HG02678 (cell line): ENCODE data around the gene POU2AF1.
"Not testable (repeated sequence)": the region's sequence is repeated elsewhere in the genome, so short reads cannot be mapped to it uniquely, and the experiment has no call there.

Experiments used
- ATAC-seq: cut with Tn5 transposase; IDR thresholded peaks from one replicate; pipeline ENCODE4 v1.9.1; 2021; ENCODE audit warnings: mild to moderate bottlenecking, moderate library complexity; ENCODE audit not compliant: unreplicated experiment

The POU2AF1 gene

GRCh38 chr11:111320728-111321568 lies 58.1 kb downstream of the POU2AF1 start:
- ATAC-seq: no peak

GRCh38 chr11:111320199-111320598 lies 58.9 kb downstream of the POU2AF1 start:
- not testable (repeated sequence) for ATAC-seq

DNA sequence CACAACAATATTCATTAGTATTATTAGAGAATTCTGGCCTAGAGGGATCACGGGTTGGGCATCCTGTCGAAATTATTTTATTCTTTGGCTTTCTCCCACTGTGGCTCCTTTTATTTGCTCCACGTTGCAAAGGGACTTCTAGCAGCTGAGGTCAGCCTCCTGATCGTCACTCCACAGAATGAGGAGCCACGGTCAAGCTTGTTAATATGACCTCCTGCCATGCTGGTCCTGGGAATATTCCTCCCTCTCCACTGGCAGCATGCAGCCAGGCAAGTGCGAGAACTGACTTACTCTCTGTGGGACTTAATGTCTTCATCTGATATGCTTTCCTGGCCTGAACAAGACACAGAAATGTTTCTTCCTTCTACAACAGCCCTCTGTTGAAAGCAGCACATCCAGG lies 59.8 kb downstream of the POU2AF1 start:
- no peak for ATAC-seq

DNA sequence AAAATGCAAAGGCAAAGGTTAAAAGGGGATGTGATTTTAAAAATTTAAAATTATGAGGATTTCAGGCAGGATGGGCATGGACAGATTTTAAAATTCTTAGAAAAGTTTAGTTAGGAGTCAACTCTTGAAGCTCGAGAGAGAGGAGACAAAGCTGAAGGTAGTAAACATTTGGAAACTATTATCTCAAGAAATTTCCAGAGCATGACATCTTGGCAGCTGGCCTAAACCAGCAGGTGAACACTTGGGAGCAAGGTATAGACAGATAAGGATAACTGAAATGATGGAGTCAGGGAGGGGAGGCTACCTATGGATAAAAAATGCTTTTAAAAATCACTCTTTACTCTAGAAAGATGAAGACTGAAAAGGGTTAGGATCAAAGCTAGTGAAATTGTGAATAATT lies 67.0 kb downstream of the POU2AF1 start:
- ATAC-seq: no peak

DNA sequence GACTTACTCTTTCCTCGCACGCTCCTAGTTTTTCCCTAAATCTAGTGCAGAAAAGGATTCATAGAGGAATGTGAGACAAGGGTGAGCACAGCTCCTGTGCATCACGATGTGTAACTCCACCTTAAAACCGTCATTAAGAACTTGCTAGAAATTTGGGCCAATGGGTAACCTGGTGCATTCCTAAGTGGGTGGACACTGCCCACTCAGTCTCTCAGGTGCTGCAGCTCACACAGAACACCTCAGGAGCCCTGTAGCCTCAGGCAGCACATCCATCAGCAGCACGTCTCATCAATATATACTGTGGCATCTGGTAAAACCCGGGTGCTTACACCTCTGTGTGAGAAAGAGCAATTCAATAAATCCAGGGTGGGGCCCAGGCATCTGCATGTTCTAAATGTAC lies 68.4 kb downstream of the POU2AF1 start:
- no peak for ATAC-seq

GRCh38 chr11:111310088-111310487 lies 69.0 kb downstream of the POU2AF1 start:
- no peak for ATAC-seq

- no peak for ATAC-seq
Measured at GRCh38 chr11:111309215-111309915, 69.7 kb downstream of the POU2AF1 start.

GRCh38 chr11:111308140-111308539 lies 70.9 kb downstream of the POU2AF1 start:
- ATAC-seq: no peak

- no peak for ATAC-seq
Measured at GRCh38 chr11:111307472-111308108, 71.5 kb downstream of the POU2AF1 start.

DNA sequence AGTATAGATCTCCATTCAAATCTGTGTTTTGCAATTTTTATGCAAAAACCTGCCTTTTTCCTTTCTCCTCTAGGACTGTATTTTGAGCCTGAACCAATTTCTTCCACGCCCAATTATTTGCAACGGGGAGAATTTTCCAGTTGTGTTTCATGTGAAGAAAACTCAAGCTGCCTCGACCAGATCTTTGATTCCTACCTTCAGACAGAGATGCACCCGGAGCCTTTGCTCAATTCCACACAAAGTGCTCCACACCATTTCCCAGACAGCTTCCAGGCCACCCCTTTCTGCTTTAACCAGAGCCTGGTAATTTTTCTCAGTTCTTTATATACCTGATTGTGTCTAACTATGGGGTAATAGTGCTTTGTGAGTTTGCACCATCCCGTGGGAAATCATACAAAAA lies 72.8 kb downstream of the POU2AF1 start:
- no peak for ATAC-seq

DNA sequence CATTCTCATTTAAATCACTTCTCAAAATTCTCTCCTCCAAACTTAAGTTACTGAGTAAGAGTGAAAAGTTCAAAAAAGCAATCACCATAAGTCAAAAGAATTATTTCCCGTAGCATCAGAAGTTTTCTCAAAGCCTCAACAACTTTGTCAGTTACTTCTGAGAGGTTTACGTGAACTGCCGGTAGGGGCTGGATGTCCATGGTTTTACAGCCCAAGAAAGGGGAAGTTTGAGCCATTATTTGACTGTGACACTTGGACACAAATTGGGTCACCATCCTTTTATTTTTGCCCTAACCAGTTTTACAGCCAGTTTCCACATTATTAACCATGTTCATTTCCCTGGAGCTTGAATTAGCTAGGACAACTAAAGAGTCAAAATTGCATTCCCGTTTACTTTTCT lies 73.2 kb downstream of the POU2AF1 start:
- ATAC-seq: no peak

DNA sequence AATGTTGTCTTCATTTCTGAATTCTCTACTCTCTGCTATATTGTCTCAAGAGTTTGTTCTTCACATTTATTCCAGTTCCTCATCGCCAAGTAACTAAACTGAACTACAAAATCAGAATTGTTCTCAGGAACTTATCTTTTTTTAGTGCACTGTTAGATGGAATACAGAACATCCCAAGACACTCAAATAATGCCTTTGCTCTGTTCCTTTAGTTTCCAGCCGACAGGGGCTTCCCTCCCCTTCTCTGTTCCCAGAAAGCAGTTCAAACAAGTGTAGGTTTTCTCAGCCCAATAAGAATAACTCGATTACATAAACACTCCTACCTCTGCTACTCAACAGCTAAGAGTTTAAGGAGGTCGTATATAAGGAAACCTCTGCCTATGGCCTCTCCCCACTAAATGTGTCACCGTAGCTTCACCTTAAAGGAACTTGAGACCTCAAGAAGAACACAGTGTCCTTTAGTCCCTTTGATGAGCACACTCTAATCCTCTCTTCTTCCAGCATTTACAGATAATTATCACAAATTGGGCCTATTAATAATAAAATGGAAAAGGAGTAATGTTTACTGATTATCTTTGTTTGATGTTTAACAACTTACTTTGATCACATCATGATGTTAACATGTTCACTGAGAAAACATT lies 73.8 kb downstream of the POU2AF1 start:
- no peak for ATAC-seq

GRCh38 chr11:111303461-111303860 lies 75.6 kb downstream of the POU2AF1 start:
- ATAC-seq: no peak

GRCh38 chr11:111302298-111302697 lies 76.8 kb downstream of the POU2AF1 start:
- ATAC-seq: no peak
